Measurements from ENCODE around the gene AFF3. TPM values are rescaled to one million over a fixed set of nuclear protein-coding genes. Genes with fewer than 3 reads are reported as not detected.

The AFF3 gene
- total and polyA plus RNA-seq, 4 donors: 0.48 to 5.3 (median 2.3) TPM

- Histone ChIP-seq H3K27ac (ENCODE audit: low read depth in 1 of 2, low read length in 2 of 2) (no peak overlapping the region), H3K9ac (ENCODE audit: low read depth in 1 of 2, low read length in 2 of 2) (no peak overlapping the region), H3K4me3 (ENCODE audit: low read depth in 1 of 3, low read length in 3 of 3) (no peak overlapping the region), H3K27me3 (ENCODE audit: control insufficient read depth in 4 of 4, insufficient read depth in 4 of 4, low read length in 3 of 4) (no peaks in the 10 kb centered on the region), H3K9me3 (ENCODE audit: control insufficient read depth in 4 of 4, low read length in 3 of 4) (no peaks in the 10 kb centered on the region), H3K4me1 (ENCODE audit: control insufficient read depth in 4 of 4, insufficient read depth in 4 of 4, low read length in 3 of 4) (peaks cover 0 to under 1% (median 0%) of the 10 kb centered on the region in 4 donors), H3K36me3 (ENCODE audit: control insufficient read depth in 4 of 4, insufficient read depth in 3 of 4, low read depth in 1 of 4, low read length in 3 of 4) (no peaks in the 10 kb centered on the region)
- 80% methylated on average over 4 of the region's 4 CpGs for WGBS
- no peak for TF ChIP-seq HNF4G (IDR thresholded peaks at IDR 0.05)
- no peak for TF ChIP-seq FOXA1 (IDR thresholded peaks at IDR 0.05)
- no peak for TF ChIP-seq YY1 (IDR thresholded peaks at IDR 0.05)
- DNase-seq (ENCODE audit: low spot score): no peak
Measured at GRCh38 chr2:100036793-100037192, 105.6 kb downstream of the AFF3 start.

DNA sequence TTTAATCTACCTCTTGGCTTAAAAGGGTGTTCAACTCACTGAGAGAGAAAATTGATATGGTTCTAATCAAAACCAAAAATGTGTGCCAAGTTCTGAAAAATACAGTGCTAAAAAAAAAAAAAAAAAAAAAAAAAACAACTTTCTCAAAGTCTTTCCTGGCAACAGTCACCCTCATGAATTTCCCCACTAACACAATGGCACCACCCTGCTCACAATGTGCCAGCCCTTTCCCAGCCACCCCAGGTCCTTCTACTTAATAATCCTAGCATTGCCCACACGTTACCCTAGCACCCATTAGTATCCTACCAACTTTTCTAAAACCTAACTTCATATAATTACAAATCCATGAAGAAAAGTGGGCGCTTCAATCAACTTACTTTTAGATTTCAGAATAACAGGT is 106.4 kb downstream of the AFF3 start:
- no peak overlapping the region for H3K4me3 ChIP-seq (ENCODE audit: low read depth in 1 of 3, low read length in 3 of 3)
- no peaks in the 10 kb centered on the region for H3K27me3 ChIP-seq (ENCODE audit: control insufficient read depth in 4 of 4, insufficient read depth in 4 of 4, low read length in 3 of 4)
- H3K4me1 ChIP-seq (ENCODE audit: control insufficient read depth in 4 of 4, insufficient read depth in 4 of 4, low read length in 3 of 4): peaks cover 0 to 2% (median under 1%) of the 10 kb centered on the region in 4 donors
- H3K36me3 ChIP-seq (ENCODE audit: control insufficient read depth in 4 of 4, insufficient read depth in 3 of 4, low read depth in 1 of 4, low read length in 3 of 4): no peaks in the 10 kb centered on the region
- TF ChIP-seq NR2F2 (IDR thresholded peaks at IDR 0.05): no peak
- TF ChIP-seq YY1 (IDR thresholded peaks at IDR 0.05): no peak
- TF ChIP-seq, protein P1, sequence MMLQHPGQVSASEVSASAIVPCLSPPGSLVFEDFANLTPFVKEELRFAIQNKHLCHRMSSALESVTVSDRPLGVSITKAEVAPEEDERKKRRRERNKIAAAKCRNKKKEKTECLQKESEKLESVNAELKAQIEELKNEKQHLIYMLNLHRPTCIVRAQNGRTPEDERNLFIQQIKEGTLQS (IDR thresholded peaks at IDR 0.05): no peak
- TF ChIP-seq, protein P2, sequence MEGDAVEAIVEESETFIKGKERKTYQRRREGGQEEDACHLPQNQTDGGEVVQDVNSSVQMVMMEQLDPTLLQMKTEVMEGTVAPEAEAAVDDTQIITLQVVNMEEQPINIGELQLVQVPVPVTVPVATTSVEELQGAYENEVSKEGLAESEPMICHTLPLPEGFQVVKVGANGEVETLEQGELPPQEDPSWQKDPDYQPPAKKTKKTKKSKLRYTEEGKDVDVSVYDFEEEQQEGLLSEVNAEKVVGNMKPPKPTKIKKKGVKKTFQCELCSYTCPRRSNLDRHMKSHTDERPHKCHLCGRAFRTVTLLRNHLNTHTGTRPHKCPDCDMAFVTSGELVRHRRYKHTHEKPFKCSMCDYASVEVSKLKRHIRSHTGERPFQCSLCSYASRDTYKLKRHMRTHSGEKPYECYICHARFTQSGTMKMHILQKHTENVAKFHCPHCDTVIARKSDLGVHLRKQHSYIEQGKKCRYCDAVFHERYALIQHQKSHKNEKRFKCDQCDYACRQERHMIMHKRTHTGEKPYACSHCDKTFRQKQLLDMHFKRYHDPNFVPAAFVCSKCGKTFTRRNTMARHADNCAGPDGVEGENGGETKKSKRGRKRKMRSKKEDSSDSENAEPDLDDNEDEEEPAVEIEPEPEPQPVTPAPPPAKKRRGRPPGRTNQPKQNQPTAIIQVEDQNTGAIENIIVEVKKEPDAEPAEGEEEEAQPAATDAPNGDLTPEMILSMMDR (IDR thresholded peaks at IDR 0.05; ENCODE audit: low read depth, low read length, missing input control): no peak
- 96% methylated on average over 2 of the region's 2 CpGs for WGBS
- no peak overlapping the region for H3K27ac ChIP-seq (ENCODE audit: low read depth in 1 of 2, low read length in 2 of 2)
- DNase-seq (ENCODE audit: low spot score): no peak
- no peak overlapping the region for H3K9ac ChIP-seq (ENCODE audit: low read depth in 1 of 2, low read length in 2 of 2)
- no peaks in the 10 kb centered on the region for H3K9me3 ChIP-seq (ENCODE audit: control insufficient read depth in 4 of 4, low read length in 3 of 4)

GRCh38 chr2:100034431-100034830 is 108.0 kb downstream of the AFF3 start:
- Histone ChIP-seq H3K4me3 (ENCODE audit: low read depth in 1 of 3, low read length in 3 of 3) (no peak overlapping the region), H3K4me1 (ENCODE audit: control insufficient read depth in 4 of 4, insufficient read depth in 4 of 4, low read length in 3 of 4) (peaks cover 0 to 2% (median under 1%) of the 10 kb centered on the region in 4 donors), H3K9me3 (ENCODE audit: control insufficient read depth in 4 of 4, low read length in 3 of 4) (no peaks in the 10 kb centered on the region), H3K27me3 (ENCODE audit: control insufficient read depth in 4 of 4, insufficient read depth in 4 of 4, low read length in 3 of 4) (no peaks in the 10 kb centered on the region), H3K36me3 (ENCODE audit: control insufficient read depth in 4 of 4, insufficient read depth in 3 of 4, low read depth in 1 of 4, low read length in 3 of 4) (no peaks in the 10 kb centered on the region), H3K9ac (ENCODE audit: low read depth in 1 of 2, low read length in 2 of 2) (no peak overlapping the region), H3K27ac (ENCODE audit: low read depth in 1 of 2, low read length in 2 of 2) (no peak overlapping the region)
- DNase-seq (ENCODE audit: low spot score): no peak
- TF ChIP-seq FOXA1 (IDR thresholded peaks at IDR 0.05): no peak
- TF ChIP-seq RAD21 (IDR thresholded peaks at IDR 0.05): no peak
- no peak for TF ChIP-seq RXRA (IDR thresholded peaks at IDR 0.05)
- TF ChIP-seq, protein P3, sequence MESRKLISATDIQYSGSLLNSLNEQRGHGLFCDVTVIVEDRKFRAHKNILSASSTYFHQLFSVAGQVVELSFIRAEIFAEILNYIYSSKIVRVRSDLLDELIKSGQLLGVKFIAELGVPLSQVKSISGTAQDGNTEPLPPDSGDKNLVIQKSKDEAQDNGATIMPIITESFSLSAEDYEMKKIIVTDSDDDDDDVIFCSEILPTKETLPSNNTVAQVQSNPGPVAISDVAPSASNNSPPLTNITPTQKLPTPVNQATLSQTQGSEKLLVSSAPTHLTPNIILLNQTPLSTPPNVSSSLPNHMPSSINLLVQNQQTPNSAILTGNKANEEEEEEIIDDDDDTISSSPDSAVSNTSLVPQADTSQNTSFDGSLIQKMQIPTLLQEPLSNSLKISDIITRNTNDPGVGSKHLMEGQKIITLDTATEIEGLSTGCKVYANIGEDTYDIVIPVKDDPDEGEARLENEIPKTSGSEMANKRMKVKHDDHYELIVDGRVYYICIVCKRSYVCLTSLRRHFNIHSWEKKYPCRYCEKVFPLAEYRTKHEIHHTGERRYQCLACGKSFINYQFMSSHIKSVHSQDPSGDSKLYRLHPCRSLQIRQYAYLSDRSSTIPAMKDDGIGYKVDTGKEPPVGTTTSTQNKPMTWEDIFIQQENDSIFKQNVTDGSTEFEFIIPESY (IDR thresholded peaks at IDR 0.05): no peak
- TF ChIP-seq REST (IDR thresholded peaks at IDR 0.05): no peak
- no peak for TF ChIP-seq NR2F2 (IDR thresholded peaks at IDR 0.05)
- TF ChIP-seq YY1 (IDR thresholded peaks at IDR 0.05): no peak
- TF ChIP-seq, protein P2 (IDR thresholded peaks at IDR 0.05; ENCODE audit: low read depth, low read length, missing input control): no peak
- TF ChIP-seq TAF1 (conservative IDR thresholded peaks at IDR 0.05): no peak
- no peak for TF ChIP-seq MAX (IDR thresholded peaks at IDR 0.05)
- no peak for TF ChIP-seq EGR1 (IDR thresholded peaks at IDR 0.05; ENCODE audit: low read depth in 2 of 2)
- no peak for TF ChIP-seq HNF4G (IDR thresholded peaks at IDR 0.05)
- TF ChIP-seq GABPA (IDR thresholded peaks at IDR 0.05 in 1 of 2, conservative IDR thresholded peaks at IDR 0.05 in 1 of 2): no peak
- no peak for TF ChIP-seq HNF4A (conservative IDR thresholded peaks at IDR 0.05)
- TF ChIP-seq SP1 (IDR thresholded peaks at IDR 0.05): no peak
- no peak for TF ChIP-seq FOXA2 (IDR thresholded peaks at IDR 0.05)
- WGBS: 82% methylated on average over 1 of the region's 1 CpG

Data from liver (tissue), 9 donors.